Measurements from ENCODE around the gene SIGLEC5.

SIGLEC5 gene

GRCh38 chr19:51628153-51628939, 1.9 kb downstream of the SIGLEC5 start:
- no peak for TF ChIP-seq CTCF (IDR thresholded peaks at IDR 0.05)
- Histone ChIP-seq H3K27me3 (no peaks in the 10 kb centered on the region), H3K36me3 (peaks cover 55% of the 10 kb centered on the region), H3K9me3 (no peaks in the 10 kb centered on the region), H3K4me1 (ENCODE audit: control insufficient read depth in 1 of 2, insufficient read depth in 1 of 2, low read depth in 1 of 2, low read length in 1 of 2) (peaks cover 45 to 83% of the 10 kb centered on the region in 2 experiments), H3K27ac (peak overlapping the region; percentile 87), H3K4me3 (ENCODE audit: low read depth in 1 of 2, low read length in 1 of 2) (peak overlapping the region; percentile 67 to 76)

- TF ChIP-seq CTCF (IDR thresholded peaks at IDR 0.05): no peak
- peak overlapping the region; percentile 87 for H3K27ac ChIP-seq
- H3K4me3 ChIP-seq (ENCODE audit: low read depth in 1 of 2, low read length in 1 of 2): peak overlapping the region; percentile 67 to 76
- peaks cover 62% of the 10 kb centered on the region for H3K36me3 ChIP-seq
- no peaks in the 10 kb centered on the region for H3K9me3 ChIP-seq
- no peaks in the 10 kb centered on the region for H3K27me3 ChIP-seq
- H3K4me1 ChIP-seq (ENCODE audit: control insufficient read depth in 1 of 2, insufficient read depth in 1 of 2, low read depth in 1 of 2, low read length in 1 of 2): peaks cover 48 to 84% of the 10 kb centered on the region in 2 experiments
Observed at GRCh38 chr19:51627491-51628138, 2.6 kb downstream of the SIGLEC5 start.

- H3K9me3 ChIP-seq: no peaks in the 10 kb centered on the region
- peak overlapping the region; percentile 87 for H3K27ac ChIP-seq
- H3K4me3 ChIP-seq (ENCODE audit: low read depth in 1 of 2, low read length in 1 of 2): peak overlapping the region; percentile 67 to 76
- H3K36me3 ChIP-seq: peaks cover 67% of the 10 kb centered on the region
- no peak for TF ChIP-seq CTCF (IDR thresholded peaks at IDR 0.05)
- no peaks in the 10 kb centered on the region for H3K27me3 ChIP-seq
- H3K4me1 ChIP-seq (ENCODE audit: control insufficient read depth in 1 of 2, insufficient read depth in 1 of 2, low read depth in 1 of 2, low read length in 1 of 2): peaks cover 57 to 84% of the 10 kb centered on the region in 2 experiments
Observed at GRCh38 chr19:51626675-51627074, 3.5 kb downstream of the SIGLEC5 start.

- peaks cover 52 to 90% of the 10 kb centered on the region in 2 experiments for H3K4me1 ChIP-seq (ENCODE audit: control insufficient read depth in 1 of 2, insufficient read depth in 1 of 2, low read depth in 1 of 2, low read length in 1 of 2)
- peak overlapping the region in 1 of 2 experiments; percentile 46 for H3K4me3 ChIP-seq (ENCODE audit: low read depth in 1 of 2, low read length in 1 of 2)
- H3K9me3 ChIP-seq: no peaks in the 10 kb centered on the region
- peaks cover 60% of the 10 kb centered on the region for H3K36me3 ChIP-seq
- H3K27ac ChIP-seq: peak overlapping the region; percentile 87
- peak; percentile 33 for TF ChIP-seq CTCF (IDR thresholded peaks at IDR 0.05)
- H3K27me3 ChIP-seq: no peaks in the 10 kb centered on the region
Observed at GRCh38 chr19:51621178-51621577, 9.0 kb downstream of the SIGLEC5 start.

- Histone ChIP-seq H3K27me3 (no peaks in the 10 kb centered on the region), H3K4me3 (ENCODE audit: low read depth in 1 of 2, low read length in 1 of 2) (no peak overlapping the region), H3K9me3 (no peaks in the 10 kb centered on the region), H3K4me1 (ENCODE audit: control insufficient read depth in 1 of 2, insufficient read depth in 1 of 2, low read depth in 1 of 2, low read length in 1 of 2) (peaks cover 19 to 68% of the 10 kb centered on the region in 2 experiments), H3K36me3 (peaks cover 72% of the 10 kb centered on the region), H3K27ac (peak overlapping the region; percentile 62)
- no peak for TF ChIP-seq CTCF (IDR thresholded peaks at IDR 0.05)
Observed at GRCh38 chr19:51615991-51616390, 14.2 kb downstream of the SIGLEC5 start.
